LNCAP (cell line): Measurements from ENCODE around the gene MYO1A.

Experiments
- TF ChIP-seq, protein P1 (sequence below): fragments of 450-650 bp; IDR thresholded peaks from 2 replicates; pipeline ENCODE4 v1.5.1; 2017; ENCODE audit warnings: mild to moderate bottlenecking

Gene MYO1A

DNA sequence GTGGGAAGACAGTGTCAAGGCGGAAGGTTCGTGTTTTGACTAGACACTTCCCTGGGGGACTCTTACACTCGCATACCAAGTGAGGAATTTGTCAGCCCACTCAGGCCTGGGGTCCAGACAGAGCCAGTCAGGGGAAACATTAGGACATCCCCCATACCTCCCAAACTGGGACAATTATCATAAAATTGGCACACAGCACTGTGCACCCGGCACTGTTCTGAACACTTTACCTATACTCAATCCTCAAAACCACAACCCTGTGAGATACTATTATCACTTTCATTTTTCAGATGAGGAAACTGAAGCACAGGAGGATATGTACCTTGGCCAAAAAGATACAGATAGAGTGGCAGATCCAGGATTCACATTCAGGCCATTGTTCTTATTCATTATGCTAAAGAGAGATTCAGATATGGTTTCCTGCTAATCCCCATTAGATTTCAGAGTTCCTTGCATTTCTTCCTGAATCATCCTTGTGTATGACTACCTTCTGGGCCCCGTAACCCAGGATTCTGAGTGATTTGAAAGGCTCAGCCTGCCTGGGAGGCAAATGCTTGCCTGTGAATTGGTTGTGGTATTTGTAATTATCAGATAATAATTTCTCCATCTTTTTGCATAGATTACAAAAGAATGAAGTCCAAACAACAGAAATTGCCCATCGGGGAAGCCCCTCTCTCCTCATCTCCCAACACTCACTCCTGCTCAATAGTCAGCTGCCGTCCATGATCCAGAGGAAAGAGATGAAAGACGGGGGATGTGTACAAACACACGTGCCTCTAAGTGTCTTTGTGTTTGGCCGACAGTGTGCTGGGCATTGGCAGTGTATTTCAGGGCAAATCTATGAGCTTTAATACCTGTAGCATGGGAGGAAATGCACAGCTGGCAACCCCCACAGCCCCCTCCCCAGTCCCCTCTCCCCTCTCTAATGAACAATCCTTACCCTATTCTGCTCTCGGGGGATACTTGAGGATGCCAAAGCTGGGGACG, 38.2 kb downstream of the MYO1A start:
- TF ChIP-seq, protein P1, sequence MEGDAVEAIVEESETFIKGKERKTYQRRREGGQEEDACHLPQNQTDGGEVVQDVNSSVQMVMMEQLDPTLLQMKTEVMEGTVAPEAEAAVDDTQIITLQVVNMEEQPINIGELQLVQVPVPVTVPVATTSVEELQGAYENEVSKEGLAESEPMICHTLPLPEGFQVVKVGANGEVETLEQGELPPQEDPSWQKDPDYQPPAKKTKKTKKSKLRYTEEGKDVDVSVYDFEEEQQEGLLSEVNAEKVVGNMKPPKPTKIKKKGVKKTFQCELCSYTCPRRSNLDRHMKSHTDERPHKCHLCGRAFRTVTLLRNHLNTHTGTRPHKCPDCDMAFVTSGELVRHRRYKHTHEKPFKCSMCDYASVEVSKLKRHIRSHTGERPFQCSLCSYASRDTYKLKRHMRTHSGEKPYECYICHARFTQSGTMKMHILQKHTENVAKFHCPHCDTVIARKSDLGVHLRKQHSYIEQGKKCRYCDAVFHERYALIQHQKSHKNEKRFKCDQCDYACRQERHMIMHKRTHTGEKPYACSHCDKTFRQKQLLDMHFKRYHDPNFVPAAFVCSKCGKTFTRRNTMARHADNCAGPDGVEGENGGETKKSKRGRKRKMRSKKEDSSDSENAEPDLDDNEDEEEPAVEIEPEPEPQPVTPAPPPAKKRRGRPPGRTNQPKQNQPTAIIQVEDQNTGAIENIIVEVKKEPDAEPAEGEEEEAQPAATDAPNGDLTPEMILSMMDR, result no peak

DNA sequence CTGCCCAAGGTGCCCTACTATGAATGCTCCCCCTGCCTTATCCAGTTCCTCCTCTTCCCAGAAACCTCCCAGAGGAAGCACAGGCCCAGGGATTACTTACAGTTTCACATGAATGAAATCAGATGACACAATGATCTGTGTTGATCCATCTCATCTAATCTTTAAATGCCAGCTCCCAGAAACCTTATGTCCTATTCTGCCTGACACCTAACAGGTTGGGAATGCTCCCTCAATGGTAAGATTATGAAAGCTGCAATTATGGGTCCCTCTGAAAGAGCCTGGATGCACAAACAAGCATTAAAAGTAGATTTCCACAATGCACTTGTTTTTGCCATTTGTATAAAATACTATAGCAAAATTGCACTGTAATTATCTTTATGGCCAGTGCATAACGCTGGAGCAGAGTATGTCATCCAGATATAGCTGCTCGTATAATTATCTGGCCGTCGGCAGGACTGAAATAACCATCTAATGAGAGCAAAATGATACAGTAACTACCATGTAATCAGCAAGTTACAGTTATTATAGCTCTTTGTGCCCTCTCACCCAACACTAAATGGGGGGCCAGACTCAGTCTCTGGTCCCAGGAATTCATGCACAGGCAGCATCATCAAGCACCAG, 39.2 kb downstream of the MYO1A start:
- TF ChIP-seq, protein P1, result no peak

DNA sequence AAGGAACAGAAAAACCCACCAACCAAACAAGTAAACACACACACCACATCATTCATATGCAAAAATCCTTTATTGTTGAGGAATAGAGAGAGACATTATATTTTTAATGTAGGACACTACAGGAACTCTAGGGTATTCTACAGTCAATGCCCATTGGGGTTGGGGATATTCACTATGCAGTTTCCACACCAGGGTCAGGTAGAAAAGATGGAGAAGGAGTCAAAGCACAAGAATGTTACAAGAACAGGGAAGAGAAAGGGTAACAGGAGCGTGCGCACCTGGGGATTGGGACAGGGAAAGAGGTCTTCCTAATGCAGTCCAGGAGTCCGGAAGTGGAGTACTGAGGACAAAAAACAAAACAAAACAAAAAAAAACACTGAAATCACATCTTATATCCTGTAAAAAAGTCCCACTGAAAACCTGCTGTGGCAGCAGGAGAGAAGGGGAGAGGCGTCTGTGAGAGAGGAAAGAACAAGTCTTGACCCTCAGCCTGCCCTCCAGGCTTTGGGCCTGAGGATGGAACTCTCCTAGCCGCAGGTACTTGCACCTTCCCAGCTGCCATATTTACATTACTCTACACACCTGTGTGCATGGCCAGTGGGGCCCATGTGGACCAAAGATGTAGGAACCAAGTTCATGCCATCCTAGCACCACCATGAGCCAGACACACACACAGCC, 39.8 kb downstream of the MYO1A start:
- TF ChIP-seq, protein P1, result no peak

DNA sequence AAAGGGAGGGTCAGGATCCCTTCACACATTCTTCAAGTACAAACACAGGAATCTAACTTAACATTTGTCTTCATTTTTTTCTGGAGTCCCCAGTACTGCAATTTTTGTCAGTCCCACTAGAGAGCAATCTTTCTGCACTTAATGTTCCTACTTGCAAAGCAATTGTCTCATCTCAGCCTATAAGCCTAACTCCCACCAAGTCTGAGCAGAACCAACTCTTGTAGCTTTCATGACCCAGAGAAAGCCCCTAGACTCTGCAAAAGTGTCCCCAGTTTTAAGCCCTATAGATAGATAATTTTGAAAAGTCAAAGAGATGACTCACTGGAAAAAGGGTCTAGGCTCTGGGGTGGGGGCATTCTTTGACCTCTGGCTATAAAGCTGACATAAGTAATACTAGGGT, 41.8 kb downstream of the MYO1A start:
- TF ChIP-seq, protein P1, result peak; percentile 79

DNA sequence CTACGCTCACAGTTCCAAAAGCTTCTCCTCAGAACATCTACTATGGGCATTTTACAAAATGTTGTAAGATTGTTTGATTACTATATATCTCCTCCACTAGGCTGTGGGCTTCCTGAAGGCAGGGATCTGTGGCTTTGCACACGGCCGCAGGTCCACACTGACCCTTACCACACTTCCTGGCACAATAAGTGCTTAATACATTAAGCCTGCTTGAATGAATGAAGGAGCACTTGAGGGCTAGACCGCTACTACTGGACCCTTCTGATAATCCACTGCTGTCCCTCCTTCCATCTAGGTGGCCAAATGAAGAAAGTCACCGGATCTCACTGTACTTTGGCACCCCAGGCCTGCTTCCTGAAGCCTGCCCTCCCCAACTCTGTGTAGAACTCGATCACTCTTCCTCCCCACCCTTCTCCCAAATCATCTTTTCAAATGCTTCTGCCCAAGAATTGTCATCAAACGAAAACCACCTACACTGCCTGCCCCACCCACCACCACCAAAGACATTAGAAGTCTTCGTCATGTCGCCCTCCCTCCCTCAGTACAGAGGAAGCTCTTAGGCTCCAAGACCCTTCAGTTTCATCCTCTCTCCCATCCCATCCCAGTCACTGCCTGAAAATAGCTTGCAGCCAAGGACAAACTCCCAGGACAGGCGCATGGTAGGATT, 43.0 kb downstream of the MYO1A start:
- TF ChIP-seq, protein P1, result peak; percentile 32

DNA sequence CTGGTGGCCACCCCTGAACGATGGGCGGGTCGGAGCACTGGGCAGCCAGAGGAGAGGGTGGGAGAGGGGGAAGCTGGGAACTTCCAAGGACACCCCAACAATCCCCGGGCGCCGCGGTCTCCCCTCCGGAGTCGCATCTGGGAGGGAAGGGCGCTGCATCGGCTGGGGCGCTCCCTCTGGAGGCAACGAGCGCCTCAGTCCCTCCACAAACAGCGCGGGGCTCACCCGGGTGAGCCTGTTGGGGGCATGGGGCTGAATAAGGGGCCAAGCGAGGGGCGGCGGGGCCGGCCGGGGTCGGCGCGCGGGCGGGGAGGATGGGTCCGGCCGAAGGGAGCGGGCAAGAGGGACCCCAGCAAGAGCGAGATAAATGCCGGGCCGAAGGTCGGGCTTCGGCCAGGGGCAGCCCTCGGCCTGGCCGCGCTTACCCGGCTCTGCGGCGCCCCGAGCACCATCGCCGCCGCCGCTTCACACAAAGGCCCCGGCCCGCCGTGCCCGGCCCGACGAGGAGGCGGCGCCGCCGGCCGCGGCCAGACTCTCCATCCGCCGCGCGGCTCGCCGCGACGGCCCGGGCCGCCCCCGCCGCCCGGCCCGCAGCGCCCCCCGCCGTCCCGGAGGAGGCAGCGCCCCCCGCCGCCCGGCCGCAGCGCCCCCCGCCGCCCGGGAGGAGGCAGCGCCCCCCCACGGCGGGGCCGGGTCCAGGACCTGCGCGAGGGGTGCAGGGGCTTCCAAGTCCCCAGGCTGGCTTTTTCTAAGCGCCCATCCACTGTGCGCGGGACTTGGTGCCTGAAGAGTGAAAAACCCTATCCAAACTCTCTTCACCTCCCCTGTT, 43.7 kb downstream of the MYO1A start, which contains the start of gene ZBTB39:
ZBTB39 (minus strand) TSS at position 567 of the 829 bp plus-strand sequence. CDS start 1,629 bp downstream, outside the sequence.
- TF ChIP-seq, protein P1, result peak; percentile 97
